K562 (cell line): ENCODE results near the gene PLCB1. TPM values are rescaled to one million over a fixed set of nuclear protein-coding genes. Genes with fewer than 3 reads are reported as not detected.

Source experiments
- DNMT1 ChIP-seq: fragments of 450-650 bp; IDR thresholded peaks from 2 replicates; pipeline ENCODE4 v1.6.1; 2016; ENCODE audit warnings: antibody characterized with exemption, mild to moderate bottlenecking
- LEF1 ChIP-seq: fragments of 450-650 bp; IDR thresholded peaks from 2 replicates; pipeline ENCODE4 v1.6.1; 2016; ENCODE audit warnings: mild to moderate bottlenecking
- TCF3 ChIP-seq: sonication (generic); formaldehyde crosslinking; IDR thresholded peaks from 2 replicates; pipeline ENCODE4 v1.4.0; 2020; ENCODE audit warnings: mild to moderate bottlenecking, missing genetic modification reagents
- polyA plus RNA-seq, 8 experiments: library from polyadenylated mRNA; depleted of rRNA in 4 of 8; stranded (reverse) in 5 of 8; unstranded in 3 of 8; fragments of >200 nt; fragmentation: Nextera tagmentation in 2 of 8; fragmentation: Illumina TruSeq in 1 of 8; extraction: Ambion mirVana in 2 of 8; extraction: Trizol in 1 of 8; gene quantifications; 2 replicates each; pipeline versions ENCODE4 v1.2.1 to v1.2.3, GENCODE V29; 2011 to 2014; ENCODE audit warnings: inconsistent platforms in 1 of 8, missing spikeins in 1 of 8
- total RNA-seq, 7 experiments: library from RNA; depleted of rRNA in 6 of 7; stranded (reverse); fragments of >200 nt in 6 of 7; fragmentation: Illumina TruSeq in 2 of 7; extraction: Trizol in 2 of 7; gene quantifications; 2 replicates each; pipeline versions ENCODE4 v1.2.1 to v1.2.3, GENCODE V29; 2011 to 2021; ENCODE audit warnings: low replicate concordance in 1 of 7
- TF ChIP-seq, protein P1 (sequence below), 2 experiments: fragments of 450-650 bp; formaldehyde crosslinking in 1 of 2; IDR thresholded peaks; 2 replicates each; pipeline versions ENCODE4 v1.4.0 to v1.6.1; 2014 to 2020; ENCODE audit warnings: mild to moderate bottlenecking in 2 of 2, borderline replicate concordance in 1 of 2, low read depth in 1 of 2

Gene PLCB1
- total and polyA plus RNA-seq, 9 of the 15 experiments (the other 6 are each of a cell fraction or from before 2014, with no cell fraction given), result 0.34 to 3.1 (median 1.3) TPM

DNA sequence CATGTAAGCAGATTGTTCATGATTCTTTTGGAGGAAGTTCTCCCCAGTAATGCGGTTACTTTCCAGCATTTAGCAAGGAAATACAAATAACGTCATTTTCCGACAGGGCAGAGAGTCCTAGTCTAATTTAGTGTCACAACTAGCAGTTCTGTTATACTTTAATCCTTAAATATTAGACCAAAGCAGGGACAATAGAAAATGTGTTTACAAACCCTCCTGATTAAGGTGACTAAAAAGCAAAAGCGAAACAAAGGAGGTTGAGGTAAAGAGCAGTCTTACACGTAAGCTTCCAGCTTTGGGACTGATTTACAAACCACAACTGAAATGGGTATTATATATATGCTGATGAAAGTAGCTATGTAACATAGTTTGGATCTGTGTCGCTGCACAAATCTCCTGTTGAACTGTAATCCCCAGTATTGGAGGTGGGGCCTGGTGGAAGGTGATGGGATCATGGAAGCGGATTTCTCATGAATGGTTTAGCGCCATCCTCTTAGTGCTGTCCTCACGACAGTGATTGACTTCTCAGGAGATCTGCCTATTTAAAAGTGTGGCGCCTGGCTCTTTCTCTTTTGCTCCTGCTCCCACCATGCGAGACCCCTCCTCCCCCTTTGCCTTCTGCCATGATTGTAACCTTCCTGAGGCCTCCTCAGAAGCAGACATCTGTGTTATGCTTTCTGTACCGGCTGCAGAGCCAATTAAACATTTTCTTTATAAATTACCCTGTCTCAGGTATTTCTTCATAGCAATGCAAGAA, 81.9 kb downstream of the PLCB1 start (continued):
- TF ChIP-seq, protein P1, sequence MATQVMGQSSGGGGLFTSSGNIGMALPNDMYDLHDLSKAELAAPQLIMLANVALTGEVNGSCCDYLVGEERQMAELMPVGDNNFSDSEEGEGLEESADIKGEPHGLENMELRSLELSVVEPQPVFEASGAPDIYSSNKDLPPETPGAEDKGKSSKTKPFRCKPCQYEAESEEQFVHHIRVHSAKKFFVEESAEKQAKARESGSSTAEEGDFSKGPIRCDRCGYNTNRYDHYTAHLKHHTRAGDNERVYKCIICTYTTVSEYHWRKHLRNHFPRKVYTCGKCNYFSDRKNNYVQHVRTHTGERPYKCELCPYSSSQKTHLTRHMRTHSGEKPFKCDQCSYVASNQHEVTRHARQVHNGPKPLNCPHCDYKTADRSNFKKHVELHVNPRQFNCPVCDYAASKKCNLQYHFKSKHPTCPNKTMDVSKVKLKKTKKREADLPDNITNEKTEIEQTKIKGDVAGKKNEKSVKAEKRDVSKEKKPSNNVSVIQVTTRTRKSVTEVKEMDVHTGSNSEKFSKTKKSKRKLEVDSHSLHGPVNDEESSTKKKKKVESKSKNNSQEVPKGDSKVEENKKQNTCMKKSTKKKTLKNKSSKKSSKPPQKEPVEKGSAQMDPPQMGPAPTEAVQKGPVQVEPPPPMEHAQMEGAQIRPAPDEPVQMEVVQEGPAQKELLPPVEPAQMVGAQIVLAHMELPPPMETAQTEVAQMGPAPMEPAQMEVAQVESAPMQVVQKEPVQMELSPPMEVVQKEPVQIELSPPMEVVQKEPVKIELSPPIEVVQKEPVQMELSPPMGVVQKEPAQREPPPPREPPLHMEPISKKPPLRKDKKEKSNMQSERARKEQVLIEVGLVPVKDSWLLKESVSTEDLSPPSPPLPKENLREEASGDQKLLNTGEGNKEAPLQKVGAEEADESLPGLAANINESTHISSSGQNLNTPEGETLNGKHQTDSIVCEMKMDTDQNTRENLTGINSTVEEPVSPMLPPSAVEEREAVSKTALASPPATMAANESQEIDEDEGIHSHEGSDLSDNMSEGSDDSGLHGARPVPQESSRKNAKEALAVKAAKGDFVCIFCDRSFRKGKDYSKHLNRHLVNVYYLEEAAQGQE (IDR thresholded peaks at IDR 0.05; ENCODE audit: borderline replicate concordance), result no peak
- TF ChIP-seq, protein P1 (CRISPR knock-in tag; IDR thresholded peaks at IDR 0.05; ENCODE audit: low read depth), result no peak
- TF ChIP-seq DNMT1 (no peak), LEF1 (no peak), TCF3 (CRISPR knock-in tag) (no peak)
